Thyroid gland (tissue), 4 donors: Measurements from ENCODE around the gene ERCC1.

Experiments
- POLR2A ChIP-seq, 2 donors: fragments of 450-650 bp; IDR thresholded peaks; one replicate each; pipeline ENCODE4 v1.6.1; 2017; ENCODE audit warnings: antibody characterized with exemption in 2 of 2, mild to moderate bottlenecking in 2 of 2, moderate library complexity in 1 of 2
- TF ChIP-seq, protein P1 (sequence below), 6 experiments: fragments of 200-600 bp in 3 of 6; fragments of 450-650 bp in 3 of 6; sonication (generic) in 3 of 6; IDR thresholded peaks; one replicate each; pipeline ENCODE4 v1.5.1; 2016 to 2019; ENCODE audit warnings: antibody characterized with exemption in 6 of 6, mild to moderate bottlenecking in 2 of 6, inconsistent platforms in 1 of 6, moderate library complexity in 1 of 6

DNA sequence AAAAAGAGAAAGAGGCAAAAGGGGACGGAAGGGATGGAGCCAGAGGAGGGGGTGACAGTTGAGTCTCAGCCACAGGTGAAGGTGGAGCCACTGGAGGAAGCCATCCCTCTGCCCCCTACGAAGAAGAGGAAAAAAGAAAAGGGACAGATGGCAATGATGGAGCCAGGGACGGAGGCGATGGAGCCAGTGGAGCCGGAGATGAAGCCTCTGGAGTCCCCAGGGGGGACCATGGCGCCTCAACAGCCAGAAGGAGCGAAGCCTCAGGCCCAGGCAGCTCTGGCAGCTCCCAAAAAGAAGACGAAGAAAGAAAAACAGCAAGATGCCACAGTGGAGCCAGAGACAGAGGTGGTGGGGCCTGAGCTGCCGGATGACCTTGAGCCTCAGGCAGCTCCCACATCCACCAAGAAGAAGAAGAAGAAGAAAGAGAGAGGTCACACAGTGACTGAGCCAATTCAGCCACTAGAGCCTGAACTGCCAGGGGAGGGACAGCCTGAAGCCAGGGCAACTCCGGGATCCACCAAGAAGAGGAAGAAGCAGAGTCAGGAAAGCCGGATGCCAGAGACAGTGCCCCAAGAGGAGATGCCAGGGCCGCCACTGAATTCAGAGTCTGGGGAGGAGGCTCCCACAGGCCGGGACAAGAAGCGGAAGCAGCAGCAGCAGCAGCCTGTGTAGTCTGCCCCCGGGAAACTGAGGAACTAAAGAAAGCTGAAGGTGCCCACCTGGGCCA is 14.7 kb downstream of the ERCC1 start:
- TF ChIP-seq, protein P1, sequence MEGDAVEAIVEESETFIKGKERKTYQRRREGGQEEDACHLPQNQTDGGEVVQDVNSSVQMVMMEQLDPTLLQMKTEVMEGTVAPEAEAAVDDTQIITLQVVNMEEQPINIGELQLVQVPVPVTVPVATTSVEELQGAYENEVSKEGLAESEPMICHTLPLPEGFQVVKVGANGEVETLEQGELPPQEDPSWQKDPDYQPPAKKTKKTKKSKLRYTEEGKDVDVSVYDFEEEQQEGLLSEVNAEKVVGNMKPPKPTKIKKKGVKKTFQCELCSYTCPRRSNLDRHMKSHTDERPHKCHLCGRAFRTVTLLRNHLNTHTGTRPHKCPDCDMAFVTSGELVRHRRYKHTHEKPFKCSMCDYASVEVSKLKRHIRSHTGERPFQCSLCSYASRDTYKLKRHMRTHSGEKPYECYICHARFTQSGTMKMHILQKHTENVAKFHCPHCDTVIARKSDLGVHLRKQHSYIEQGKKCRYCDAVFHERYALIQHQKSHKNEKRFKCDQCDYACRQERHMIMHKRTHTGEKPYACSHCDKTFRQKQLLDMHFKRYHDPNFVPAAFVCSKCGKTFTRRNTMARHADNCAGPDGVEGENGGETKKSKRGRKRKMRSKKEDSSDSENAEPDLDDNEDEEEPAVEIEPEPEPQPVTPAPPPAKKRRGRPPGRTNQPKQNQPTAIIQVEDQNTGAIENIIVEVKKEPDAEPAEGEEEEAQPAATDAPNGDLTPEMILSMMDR (IDR thresholded peaks at IDR 0.05): no peak
- no peak for TF ChIP-seq POLR2A (IDR thresholded peaks at IDR 0.05)
